ENCODE measurements around the gene DOK1.

The DOK1 gene

DNA sequence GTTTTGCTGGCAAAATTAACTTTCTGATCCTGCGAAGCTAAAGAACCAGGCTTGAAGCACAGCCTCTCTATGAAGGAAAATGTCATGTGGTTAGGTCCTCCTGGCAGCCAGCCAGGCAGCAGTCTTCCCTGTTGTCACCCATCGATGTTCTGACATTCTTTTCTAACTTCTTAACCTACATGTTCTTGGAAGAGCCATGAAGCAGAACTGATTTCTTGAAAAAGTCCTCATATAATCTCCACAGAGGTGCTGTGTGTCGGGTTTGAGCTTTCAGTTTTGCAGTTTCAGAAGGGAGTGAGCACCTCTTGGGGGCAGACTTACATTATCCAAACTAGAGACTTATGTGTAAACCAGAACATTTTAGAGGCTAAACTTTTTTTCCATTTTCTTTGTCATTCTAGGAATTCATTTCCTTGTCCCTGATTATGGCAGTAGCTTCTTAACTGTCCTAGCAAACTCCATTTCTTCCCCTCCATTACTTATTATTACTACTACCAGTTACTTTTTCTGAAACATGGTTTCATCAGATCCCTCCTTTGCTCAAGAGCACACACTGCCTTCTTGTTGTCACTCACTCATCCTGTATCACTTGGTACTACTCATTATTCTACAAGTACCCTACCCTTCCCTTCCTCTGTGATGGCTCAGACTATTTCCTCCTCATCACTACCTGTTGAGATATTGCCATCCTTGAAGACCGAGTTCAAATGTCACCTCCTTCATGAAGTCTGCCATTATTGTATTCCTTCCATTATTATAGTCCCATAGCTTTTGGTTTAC, 31.1 kb downstream of the DOK1 start:
- Histone ChIP-seq H3K27ac (no peak overlapping the region), H3K4me3 (no peak overlapping the region)

DNA sequence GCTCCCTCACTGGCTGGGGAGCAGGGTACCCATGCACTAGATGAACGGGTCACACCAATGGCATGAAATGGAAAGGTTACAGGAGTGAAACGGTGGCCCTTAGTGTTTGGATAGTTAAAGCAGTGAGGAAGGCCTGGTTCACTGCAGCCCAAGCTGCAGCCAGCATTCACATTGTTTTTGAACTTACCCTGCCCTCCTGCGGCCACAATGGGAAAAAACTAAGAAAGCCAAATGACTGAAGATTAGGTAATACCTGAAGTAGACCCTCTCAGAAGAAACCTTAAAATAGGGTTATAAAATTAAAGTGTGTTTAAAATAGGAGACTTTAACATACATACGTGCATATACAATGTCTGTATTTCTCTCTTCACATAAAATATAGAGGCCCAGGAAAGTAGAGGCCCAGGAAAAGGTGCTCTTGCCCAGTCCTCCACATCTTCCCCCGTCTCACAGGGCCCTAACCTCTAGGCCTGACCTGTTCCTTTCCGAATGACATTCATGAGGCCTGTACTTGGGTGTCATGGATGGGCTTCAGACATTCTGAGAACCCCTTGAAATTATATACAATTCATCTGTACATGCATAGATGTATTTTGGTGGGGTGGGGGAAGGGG, 33.3 kb downstream of the DOK1 start:
- H3K27ac ChIP-seq, result no peak overlapping the region
- no peak overlapping the region for H3K4me3 ChIP-seq

DNA sequence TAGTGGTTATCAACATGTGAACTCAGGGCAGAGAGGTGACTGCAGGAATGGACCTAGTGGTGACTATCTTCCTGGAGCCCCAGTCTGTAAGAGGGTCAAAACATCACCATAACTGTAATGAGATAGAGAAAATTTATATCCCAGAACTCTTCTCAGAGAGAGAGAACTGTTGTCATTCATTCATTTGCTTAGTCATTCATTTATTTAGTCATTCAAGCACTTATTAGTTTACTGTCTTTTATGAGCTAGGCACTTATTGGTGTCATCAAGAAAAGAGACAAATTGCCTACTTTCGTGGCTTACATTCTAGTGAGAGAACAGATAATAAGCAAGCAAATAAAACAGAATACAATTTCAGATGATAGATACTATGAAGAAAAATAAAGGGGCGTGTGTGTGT, 34.1 kb downstream of the DOK1 start:
- H3K4me3 ChIP-seq, result no peak overlapping the region
- H3K27ac ChIP-seq, result no peak overlapping the region

DNA sequence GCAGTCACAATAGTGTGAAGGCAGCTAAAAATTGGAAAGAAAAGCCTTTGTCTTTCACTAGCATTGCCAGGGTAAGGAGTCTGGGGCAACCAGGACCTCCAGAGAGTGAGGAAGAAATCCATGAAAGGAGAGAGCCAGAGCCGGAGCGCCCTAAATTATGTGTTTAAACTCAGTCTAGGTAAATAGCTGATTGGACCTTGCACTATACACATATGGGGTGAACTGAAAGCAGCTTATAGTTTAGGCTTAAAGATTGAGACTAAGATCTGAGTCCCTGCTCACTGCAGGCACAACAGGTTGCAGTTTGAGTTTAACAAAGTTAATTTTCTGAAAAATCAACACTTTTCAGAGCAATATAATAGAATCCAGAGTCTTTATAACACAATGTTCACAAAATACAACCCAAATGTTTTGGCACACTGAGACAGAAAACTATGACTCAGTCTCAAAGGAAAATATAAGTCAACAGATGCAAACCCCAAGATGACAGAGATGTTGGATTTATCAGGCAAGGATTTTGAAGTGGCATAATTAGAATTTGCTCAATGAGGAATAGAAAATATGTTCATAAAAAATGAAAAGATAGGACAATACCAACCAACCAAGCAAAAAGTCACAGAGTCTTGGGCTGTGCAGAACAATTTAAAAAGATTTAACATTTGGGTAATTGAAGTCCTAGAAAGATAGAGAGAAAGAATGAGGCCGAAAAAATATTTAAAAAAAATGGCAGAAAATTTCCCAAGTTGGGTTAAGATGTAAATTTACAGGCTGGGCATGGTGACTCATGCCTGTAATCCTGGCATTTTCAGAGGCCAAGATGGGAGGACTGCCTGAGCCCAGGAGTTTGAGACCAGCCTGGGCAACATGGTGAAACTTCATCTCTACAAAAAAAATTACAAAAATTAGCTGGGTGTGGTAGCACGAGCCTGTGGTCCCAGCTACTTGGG, 39.6 kb downstream of the DOK1 start:
- Histone ChIP-seq H3K27ac (no peak overlapping the region), H3K4me3 (no peak overlapping the region)

DNA sequence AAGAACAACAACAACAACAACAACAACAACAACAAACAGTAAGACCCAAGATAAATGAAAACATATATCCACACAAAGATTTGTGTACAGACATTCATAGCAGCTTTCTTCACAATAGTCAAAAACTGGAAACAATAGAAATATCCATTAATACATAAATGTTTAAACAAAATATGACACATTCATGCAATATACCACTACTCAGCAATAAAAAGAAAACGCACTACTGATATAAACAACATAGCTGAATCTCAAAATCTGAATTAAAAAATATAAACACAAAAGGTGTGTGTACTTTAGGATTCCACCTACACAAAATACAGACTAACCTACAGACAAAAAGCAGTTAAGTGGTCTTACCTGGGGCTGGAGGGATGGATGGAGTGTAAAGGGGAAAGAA, 42.1 kb downstream of the DOK1 start:
- H3K27ac ChIP-seq, result no peak overlapping the region

DNA sequence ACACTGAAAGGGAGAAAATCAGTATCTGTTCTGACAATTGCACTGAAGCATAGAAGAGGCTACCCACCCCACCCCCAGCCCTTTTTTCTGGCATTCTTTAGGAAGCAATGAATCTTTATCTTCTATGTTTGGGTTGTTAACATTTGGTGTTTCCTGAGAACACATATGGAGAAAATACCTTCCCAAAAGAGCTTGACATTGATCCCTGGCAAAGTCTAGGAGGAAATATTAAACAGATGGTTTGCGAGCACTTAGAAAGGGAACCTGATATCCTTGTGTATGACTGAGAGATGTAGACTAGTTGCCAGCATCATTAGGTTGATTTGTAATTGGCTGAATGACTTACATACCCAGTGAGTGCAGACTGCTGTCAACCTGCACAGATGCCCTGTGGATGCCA, 42.9 kb downstream of the DOK1 start:
- Histone ChIP-seq H3K4me3 (no peak overlapping the region), H3K27ac (no peak overlapping the region)

More for the DNA sequence above, 42.1 kb downstream of the DOK1 start:
- no peak overlapping the region for H3K4me3 ChIP-seq

DNA sequence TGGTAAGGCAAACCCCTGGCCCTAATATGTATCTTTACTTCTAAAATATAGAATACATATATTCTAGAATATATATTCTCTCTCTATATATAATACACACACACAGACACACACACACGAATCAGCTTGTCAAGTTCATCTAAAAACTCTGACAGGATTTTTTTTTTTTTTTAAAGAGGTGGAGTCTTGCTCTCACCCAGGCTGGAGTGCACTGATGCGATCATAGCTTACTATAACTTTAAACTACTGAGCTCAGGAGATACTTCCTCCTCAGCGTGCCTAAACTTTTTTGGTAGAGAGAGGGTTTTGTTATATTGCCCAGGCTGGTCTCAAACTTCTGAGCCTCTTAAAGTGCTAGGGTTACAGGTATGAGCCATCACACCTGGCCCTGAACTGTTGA, 45.2 kb downstream of the DOK1 start:
- H3K27ac ChIP-seq, result no peak overlapping the region
- no peak overlapping the region for H3K4me3 ChIP-seq

DNA sequence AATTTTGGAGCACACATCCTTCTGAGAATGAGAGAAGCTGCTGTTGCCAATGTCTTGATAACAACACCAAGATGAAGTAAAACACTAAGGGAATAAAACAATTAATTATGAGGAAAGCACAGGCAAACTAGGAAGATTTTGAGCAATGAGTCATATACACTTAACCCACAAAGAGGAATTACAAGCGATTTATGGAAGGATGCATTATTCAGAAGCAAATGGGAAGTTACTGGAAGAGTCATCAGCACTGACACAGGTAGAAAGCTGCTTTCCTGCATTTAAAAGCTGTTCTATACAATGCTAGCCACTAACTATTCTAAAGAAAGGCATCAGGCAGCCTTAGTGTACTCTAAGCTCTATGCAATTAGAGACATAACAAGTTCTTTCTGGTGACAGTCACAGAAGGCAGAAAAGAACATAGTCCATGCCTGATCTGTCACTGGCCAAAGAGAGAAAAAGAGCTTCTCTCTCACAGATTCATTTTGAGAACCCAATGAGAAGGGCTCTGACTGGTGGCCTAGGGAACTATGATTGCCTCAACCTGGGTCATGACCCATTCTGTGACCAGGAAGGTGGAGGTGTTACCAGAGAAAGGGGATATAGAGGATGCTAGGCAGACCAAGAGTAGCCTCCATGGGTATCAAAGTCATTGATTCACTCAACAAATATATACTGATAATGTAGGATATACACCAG, 48.2 kb downstream of the DOK1 start:
- Histone ChIP-seq H3K4me3 (no peak overlapping the region), H3K27ac (no peak overlapping the region)

DNA sequence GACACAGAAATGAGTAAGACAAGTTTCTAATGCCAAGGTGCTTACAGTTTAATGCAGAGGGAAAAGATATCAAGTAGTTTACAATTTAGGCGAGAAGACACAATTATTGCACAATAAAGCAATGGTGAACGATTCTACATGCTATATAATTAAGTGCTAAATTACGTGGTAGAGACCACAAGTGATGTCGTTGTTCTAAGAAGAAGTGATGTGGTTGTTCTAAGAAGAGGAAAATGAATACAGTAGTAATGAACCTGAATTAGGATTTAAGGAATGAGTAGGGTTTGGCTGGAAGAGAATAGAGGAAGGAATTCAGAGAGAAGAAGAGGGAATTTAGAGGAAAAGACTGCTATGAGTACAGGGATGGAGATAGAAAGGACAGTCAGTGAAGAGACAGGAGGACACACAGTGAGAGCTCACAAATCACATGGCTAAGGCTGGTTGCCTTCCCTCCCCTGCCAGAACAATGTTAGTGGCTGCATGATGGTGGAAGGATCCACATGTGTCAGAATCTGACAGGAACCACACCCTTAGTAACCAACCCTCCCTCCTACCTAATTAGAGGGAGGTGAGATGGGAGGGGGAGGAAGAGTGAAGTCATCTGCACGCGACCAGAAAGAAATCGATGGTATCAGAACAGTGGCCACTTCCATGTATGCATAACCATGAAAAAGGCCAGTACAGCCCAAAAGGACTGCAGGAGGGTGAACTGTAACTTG, 48.9 kb downstream of the DOK1 start:
- Histone ChIP-seq H3K4me3 (no peak overlapping the region), H3K27ac (no peak overlapping the region)

DNA sequence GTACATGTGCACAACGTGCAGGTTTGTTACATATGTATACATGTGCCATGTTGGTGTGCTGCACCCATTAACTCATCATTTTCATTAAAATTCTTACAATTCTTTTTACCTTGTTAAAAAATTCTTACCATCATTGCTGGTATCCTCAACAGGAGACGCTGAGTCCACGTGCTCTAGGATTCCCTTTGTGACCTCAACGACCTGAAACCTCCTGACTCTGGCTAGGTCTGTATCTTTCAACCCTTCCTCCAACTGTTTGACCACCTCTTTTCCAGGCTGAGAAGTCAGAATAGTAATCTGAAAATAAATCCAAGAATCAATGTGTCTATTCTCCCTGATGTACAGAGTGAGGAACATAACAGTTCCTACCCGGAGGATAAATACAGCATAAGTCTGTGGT, 52.4 kb downstream of the DOK1 start:
- Histone ChIP-seq H3K27ac (no peak overlapping the region), H3K4me3 (no peak overlapping the region)
